HG02610 (cell line): ENCODE data around the gene KNCN.

Source experiments
- ATAC-seq: cut with Tn5 transposase; IDR thresholded peaks from one replicate; pipeline ENCODE4 v1.9.1; 2021; ENCODE audit warnings: mild to moderate bottlenecking, moderate library complexity; ENCODE audit not compliant: unreplicated experiment

KNCN gene

DNA sequence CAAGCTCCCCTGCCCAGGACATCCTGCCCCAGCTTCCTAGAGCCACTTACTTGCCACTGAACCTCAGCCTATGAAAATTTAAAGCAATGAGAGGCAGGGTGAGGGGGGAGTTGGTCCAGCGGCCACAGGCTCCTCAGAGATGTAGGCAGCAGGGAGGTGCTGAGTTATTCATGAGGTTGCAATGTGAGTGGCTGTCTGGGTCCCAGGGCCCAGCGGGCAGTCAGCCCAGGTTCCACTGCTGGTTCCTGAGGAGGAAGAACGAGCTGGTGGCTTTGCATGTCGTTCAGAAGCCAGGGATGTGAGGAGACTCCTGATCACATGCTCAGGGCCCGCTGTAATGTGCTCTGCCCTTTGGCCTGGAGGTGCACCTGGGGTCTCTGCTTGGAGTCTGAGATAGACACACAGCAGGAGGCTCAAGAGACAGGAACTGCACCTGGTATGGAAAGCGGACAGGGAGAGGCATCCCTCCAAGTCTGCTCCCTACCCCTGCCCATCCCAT lies at the start of gene KNCN:
Gene KNCN, minus strand, starts transcription at position 51 of the 499 bp plus-strand sequence. CDS start 432 bp downstream, outside the sequence.
- no peak for ATAC-seq

DNA sequence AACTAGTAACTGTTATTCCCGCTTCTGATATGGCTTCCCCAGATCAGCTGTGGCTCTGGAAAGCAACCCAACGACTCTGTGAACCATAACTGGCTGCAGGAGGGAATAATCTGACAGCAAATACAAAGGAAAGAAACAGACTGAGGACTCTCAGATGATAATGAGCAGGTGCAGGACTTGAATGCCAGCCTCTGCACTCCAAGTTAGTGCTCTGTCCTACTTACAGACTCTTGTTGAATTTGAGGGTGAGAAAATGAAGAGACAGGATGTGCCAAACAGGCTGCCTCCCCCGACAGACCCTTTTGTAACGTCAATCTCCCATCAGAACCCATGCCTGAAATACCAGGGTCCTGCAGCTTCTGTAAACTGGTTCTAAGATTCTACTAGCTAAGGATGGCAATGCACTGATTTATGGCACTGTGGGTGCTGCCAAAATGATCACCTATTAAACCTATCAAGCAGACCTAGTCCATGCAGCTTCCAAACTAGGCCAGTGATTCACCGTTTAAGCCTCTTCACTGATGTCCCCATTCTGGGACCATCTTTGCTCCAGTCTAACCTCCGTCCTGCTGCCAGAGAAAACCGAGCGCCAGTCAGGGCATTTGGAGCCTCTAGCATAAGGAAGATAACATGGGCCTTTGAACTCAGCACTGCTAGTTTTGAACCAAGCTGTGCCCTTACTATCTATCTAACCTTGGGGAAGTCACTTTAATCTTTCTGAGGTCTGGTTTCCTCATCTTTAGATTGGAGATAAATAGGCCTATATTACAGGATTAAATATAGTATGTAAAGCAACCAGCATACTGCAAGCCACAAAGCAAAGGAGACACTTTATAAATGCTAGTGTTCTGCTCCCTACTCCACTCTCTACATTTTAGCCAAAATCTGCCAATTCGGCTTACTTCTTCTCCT lies 47.9 kb upstream of the KNCN start:
- ATAC-seq: no peak

DNA sequence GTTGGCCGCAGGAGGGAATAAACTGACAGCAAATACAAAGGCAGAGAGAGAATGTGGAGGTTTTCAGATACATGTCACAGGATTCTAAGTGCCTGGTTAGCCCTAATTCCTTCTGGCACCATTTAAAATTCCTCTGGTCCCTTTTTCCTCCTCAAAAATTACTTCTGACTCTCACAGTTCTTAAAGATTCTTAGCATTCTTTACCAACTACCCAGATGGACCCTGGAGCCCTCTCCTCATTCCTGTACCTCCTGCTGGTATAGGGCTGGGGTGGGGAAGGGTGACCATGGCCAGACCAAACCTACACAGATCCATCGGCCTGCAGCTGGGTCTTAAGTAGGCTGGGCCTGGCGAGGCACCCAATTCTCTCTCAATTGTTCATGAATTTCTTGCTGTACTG lies 45.4 kb upstream of the KNCN start:
- ATAC-seq: no peak

DNA sequence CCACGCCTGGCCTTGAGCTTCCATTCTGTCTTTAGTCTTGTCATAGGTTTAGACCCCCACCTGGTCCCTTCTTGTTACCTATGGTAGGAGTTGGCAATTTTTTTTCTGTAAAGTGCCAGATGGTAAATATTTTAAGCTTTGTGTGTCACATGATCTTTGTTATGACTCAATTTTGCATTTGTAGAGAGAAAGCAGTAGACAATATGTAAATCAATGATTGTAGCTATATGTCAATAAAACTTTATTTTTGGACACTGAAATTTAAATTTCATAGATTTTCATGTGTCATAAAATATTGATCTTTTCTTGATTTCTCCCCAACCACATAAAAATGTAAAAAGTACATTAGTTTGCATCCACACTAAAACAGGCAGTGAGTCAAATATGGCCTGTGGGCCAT lies 44.6 kb upstream of the KNCN start:
- no peak for ATAC-seq

- ATAC-seq: no peak
Observed at GRCh38 chr1:46595127-46595526, 43.7 kb upstream of the KNCN start.

DNA sequence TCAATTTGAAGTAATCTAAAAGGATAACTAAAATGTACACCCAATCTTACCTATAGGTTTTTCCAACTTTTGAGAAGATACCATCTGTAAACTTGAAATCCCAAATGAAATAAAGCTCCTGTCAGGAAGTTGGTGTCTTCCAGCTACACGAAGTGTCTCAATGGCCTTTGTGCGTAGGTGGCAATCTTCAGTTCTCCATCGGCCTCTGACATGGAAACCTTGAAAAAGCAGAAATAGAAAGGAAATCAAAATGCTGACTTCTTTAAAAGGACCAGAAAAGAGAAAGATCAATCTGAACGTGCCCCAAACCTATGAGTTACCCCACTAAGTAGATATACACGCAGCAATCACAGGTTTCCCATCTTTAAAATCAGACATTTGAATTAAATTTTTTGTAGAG lies 42.6 kb upstream of the KNCN start:
- ATAC-seq: no peak

GRCh38 chr1:46592823-46593222 lies 41.4 kb upstream of the KNCN start:
- ATAC-seq: no peak

DNA sequence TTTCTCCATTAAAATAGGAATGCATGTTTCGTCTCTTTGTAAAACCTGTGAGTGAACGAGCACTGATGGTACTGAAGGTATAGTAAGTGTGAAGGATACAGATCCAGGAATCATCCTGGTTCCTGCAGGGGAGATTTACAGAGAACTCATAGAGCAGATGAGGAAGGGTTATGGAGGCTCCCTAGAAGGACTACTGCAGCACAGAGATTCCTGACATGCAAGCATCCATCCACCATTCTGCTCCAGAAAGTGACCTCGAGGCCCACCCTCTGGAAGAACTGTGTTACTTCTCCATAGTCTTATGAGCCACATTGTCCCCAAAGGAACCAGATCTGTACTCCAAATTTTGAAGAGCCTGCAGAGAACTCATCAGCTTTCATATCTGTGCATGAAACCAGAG lies 38.1 kb upstream of the KNCN start:
- ATAC-seq: no peak

GRCh38 chr1:46587069-46587468 lies 35.6 kb upstream of the KNCN start:
- no peak for ATAC-seq

DNA sequence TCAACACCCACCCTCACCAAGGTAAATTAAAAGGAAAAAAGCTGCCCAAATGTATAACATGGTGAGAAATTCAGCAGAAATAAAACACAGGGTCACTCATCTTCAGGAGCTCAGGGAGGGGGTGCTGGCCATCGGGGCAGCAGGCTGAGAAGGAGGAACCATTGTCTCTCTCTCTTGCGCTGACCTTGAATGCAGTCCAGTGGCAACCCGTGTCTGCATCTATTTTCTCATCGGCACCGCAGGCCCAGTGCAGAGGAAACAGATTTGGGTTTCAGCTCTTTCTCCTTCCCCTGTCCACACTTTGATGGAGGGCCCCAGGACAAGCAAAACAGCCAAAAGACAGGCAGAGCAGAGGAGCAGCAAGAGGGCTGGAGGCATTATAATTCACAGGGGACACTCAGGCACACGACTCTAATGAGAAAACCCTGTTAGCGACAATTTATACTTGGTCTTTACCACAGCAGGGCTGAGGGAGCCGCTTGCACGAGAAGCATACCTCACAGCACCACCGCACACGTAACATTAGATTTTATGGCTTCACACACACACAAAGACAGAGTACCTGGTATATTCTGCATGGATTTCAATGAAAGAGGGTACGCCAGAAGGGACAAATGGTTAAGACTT lies 34.0 kb upstream of the KNCN start:
- ATAC-seq: no peak

GRCh38 chr1:46583494-46583893 lies 32.0 kb upstream of the KNCN start:
- ATAC-seq: no peak

DNA sequence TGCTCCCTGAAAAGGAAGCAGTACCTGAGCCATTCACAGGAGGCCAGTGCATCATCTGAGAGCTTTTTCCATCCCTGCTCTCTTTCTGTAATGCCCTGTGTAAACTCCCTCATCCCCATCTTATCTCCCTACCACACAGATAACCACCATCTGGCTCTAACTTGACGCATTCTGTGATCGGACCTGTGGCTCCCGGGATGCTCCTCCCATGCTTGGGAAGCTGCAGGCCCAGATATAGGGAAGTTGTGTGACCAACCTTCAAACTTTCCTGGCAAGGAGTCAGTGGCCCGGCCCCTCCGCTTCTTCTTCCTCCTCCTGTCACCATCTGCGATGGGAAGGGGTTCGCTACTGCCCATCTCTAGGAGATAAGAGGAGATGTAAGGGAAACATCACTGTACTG lies 31.5 kb upstream of the KNCN start:
- no peak for ATAC-seq

DNA sequence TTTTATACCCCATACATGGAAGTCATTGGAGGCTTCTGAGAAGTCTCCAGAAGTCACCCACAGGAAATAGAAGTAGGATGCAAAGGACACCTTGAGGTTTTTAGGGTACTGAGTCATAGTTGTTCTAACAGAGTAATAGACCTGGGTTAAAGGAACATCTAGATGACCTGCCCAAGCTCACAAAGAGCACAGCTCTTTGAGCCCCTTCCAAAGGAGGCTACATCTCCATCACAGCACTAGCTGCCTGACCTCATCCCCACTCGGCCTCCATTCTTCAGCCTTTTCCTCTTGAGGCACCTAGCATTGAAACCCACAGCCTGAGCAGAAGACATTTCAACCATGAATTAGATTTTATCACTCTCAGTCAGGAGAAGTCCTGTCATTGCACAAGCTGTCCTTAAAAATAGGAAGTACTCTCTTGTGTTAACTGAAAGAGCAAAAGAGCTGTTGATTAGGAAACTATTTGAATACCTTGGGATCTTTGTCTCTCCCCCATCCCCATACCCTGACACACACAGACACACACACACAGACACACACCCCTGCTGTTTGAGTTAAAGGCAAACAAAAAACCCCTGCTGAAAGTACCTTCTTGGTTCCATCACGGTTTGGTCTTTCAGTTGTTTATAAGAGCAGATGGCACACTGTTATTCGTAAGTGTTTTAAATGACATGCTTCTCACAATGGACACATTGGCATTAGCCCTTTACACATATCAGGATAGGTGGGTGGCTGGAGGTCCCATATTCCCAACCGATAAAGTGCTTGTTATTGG lies 30.4 kb upstream of the KNCN start:
- ATAC-seq: peak; percentile 74

GRCh38 chr1:46580140-46580903 lies 28.9 kb upstream of the KNCN start:
- ATAC-seq: no peak

DNA sequence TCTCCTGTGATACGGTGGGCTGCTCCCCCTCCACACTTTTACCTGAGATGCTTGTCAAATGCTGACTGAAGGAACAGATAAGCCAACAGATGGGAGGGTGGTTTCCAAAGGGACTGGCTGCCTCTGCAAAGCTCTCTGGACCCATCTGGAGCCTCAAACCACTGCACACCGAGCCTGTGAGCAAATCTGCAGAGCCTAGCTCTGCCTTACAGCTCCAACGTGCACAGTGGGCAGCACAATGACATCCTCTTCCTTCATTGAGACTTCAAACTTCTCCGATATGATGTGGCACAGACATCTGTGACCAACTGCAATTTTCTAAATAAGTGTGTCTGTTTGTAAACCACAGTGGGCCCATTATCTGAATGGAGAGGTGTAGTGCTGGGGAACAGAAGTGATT lies 26.2 kb upstream of the KNCN start:
- no peak for ATAC-seq

GRCh38 chr1:46576596-46576995 lies 25.1 kb upstream of the KNCN start:
- no peak for ATAC-seq

DNA sequence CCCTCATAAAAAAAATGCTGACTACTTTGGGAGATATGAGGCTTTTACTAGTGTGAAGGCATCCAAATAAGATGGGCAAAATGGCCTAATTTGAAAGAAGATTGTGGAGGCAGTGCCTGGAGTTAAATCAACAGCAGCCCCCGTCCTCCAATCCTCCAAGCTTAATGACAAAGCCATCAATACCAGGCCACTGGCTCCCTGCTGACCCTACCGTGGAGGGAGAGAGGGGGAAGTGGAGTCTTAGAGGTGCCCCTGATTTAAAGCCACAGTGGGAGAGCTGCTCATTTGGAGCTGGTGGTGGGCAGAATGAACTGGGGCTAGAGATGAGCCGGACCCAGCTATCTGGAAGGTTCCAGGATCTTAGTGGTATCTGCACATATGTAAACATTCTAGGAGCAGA lies 24.3 kb upstream of the KNCN start:
- no peak for ATAC-seq

GRCh38 chr1:46575300-46575699 lies 23.9 kb upstream of the KNCN start:
- ATAC-seq: no peak

- no peak for ATAC-seq
Observed at GRCh38 chr1:46571691-46572225, 20.3 kb upstream of the KNCN start.
